WTC11 (cell line): Measurements from ENCODE around the gene CST3. TPM values are rescaled to one million over a fixed set of nuclear protein-coding genes. Genes with fewer than 3 reads are reported as not detected.
"Not testable (repeated sequence)": the region's sequence is repeated elsewhere in the genome, so short reads cannot be mapped to it uniquely, and the experiment has no call there.

Experiments
- ATAC-seq: fragments of 200-7000 bp; cut with Tn5 transposase; 2 replicates; pipeline ENCODE4 v1.10.0; 2021; ENCODE audit warnings: mild to moderate bottlenecking, moderate library complexity
- CTCF ChIA-PET: fragments of 300-600 bp; sonication (Branson Sonifier 250); formaldehyde crosslinking; loops from one replicate; lab custom pipeline; 2021; ENCODE audit warnings: antibody characterized with exemption; lab: Charles Lee
- POLR2A ChIA-PET: fragments of 350-600 bp; sonication (Branson Sonifier 250); formaldehyde crosslinking; loops from one replicate; lab custom pipeline; 2021; ENCODE audit warnings: antibody characterized with exemption; lab: Charles Lee
- DNase-seq: peaks from one replicate; pipeline ENCODE4 v3.0.0; 2021; ENCODE audit warnings: low spot score
- H3K27ac Mint-ChIP-seq: 2 replicates; pipeline ENCODE4 v1.8.0; 2021; ENCODE audit warnings: mixed read lengths
- H3K27me3 Mint-ChIP-seq: 2 replicates; pipeline ENCODE4 v1.8.0; 2021; ENCODE audit warnings: low read depth, mild to moderate bottlenecking, moderate library complexity, mixed read lengths
- H3K36me3 Mint-ChIP-seq: 2 replicates; pipeline ENCODE4 v1.8.0; 2021; ENCODE audit warnings: mixed read lengths
- H3K4me1 Mint-ChIP-seq: 2 replicates; pipeline ENCODE4 v1.8.0; 2022; ENCODE audit warnings: mixed read lengths
- H3K4me3 Mint-ChIP-seq: 2 replicates; pipeline ENCODE4 v1.8.0; 2021; ENCODE audit warnings: mild to moderate bottlenecking, moderate library complexity, mixed read lengths
- H3K9me3 Mint-ChIP-seq: 2 replicates; pipeline ENCODE4 v1.8.0; 2021; ENCODE audit warnings: mixed read lengths
- ATF1 ChIP-seq: sonication (generic); formaldehyde crosslinking; IDR thresholded peaks from 2 replicates; pipeline ENCODE4 v1.8.1; 2023; ENCODE audit warnings: mild to moderate bottlenecking, moderate library complexity, missing genetic modification reagents
- CREB1 ChIP-seq: sonication (generic); formaldehyde crosslinking; IDR thresholded peaks from 2 replicates; pipeline ENCODE4 v1.8.0; 2023; ENCODE audit warnings: mild to moderate bottlenecking, missing genetic modification reagents
- ESRRA ChIP-seq: sonication (generic); formaldehyde crosslinking; IDR thresholded peaks from 2 replicates; pipeline ENCODE4 v1.8.1; 2022; ENCODE audit warnings: mild to moderate bottlenecking, missing genetic modification reagents, borderline replicate concordance
- GTF2I ChIP-seq: fragments of 250-450 bp; sonication (Bioruptor Pico); conservative IDR thresholded peaks from 2 replicates; pipeline ENCODE4 v1.4.0; 2021; ENCODE audit warnings: mild to moderate bottlenecking
- IRF2 ChIP-seq: sonication (generic); formaldehyde crosslinking; IDR thresholded peaks from 2 replicates; pipeline ENCODE4 v1.8.0; 2022; ENCODE audit warnings: low read depth, missing genetic modification reagents, borderline replicate concordance
- JUN ChIP-seq: sonication (generic); formaldehyde crosslinking; IDR thresholded peaks from 2 replicates; pipeline ENCODE4 v1.8.0; 2023; ENCODE audit warnings: mild to moderate bottlenecking, missing genetic modification reagents
- NFE2L1 ChIP-seq: sonication (generic); formaldehyde crosslinking; IDR thresholded peaks from 2 replicates; pipeline ENCODE4 v1.8.1; 2023; ENCODE audit warnings: missing genetic modification reagents
- NFYB ChIP-seq: sonication (generic); formaldehyde crosslinking; conservative IDR thresholded peaks from 2 replicates; pipeline ENCODE4 v1.8.0; 2022; ENCODE audit warnings: low read depth, missing genetic modification reagents
- SMAD3 ChIP-seq: sonication (generic); formaldehyde crosslinking; IDR thresholded peaks from 2 replicates; pipeline ENCODE4 v1.8.0; 2022; ENCODE audit warnings: missing genetic modification reagents, mild to moderate bottlenecking, borderline replicate concordance
- ZNF396 ChIP-seq: fragments of 250-450 bp; sonication (Bioruptor Pico); IDR thresholded peaks from 2 replicates; pipeline ENCODE4 v1.8.0; 2021; ENCODE audit warnings: mild to moderate bottlenecking, moderate library complexity, borderline replicate concordance
- ZNF423 ChIP-seq: fragments of 250-450 bp; sonication (Bioruptor Pico); IDR thresholded peaks from 2 replicates; pipeline ENCODE4 v2.1.2; 2022; ENCODE audit warnings: mild to moderate bottlenecking, moderate library complexity
- total RNA-seq: library from RNA; stranded (reverse); gene quantifications from 3 replicates; pipeline ENCODE4 v1.2.3, GENCODE V29; 2021
- TF ChIP-seq, protein P1 (sequence below): sonication (generic); formaldehyde crosslinking; IDR thresholded peaks from 2 replicates; pipeline ENCODE4 v1.8.1; 2022; ENCODE audit warnings: missing genetic modification reagents, borderline replicate concordance
- TF ChIP-seq, protein P2 (sequence below): sonication (generic); formaldehyde crosslinking; IDR thresholded peaks from 2 replicates; pipeline ENCODE4 v1.8.0; 2022; ENCODE audit warnings: mild to moderate bottlenecking, missing genetic modification reagents
- TF ChIP-seq, protein P3 (sequence below): sonication (generic); formaldehyde crosslinking; IDR thresholded peaks from 2 replicates; pipeline ENCODE4 v1.8.0; 2022; ENCODE audit warnings: mild to moderate bottlenecking, missing genetic modification reagents

CST3 gene
- total RNA-seq, 1 experiment from 2014 or later: 52.1 TPM

DNA sequence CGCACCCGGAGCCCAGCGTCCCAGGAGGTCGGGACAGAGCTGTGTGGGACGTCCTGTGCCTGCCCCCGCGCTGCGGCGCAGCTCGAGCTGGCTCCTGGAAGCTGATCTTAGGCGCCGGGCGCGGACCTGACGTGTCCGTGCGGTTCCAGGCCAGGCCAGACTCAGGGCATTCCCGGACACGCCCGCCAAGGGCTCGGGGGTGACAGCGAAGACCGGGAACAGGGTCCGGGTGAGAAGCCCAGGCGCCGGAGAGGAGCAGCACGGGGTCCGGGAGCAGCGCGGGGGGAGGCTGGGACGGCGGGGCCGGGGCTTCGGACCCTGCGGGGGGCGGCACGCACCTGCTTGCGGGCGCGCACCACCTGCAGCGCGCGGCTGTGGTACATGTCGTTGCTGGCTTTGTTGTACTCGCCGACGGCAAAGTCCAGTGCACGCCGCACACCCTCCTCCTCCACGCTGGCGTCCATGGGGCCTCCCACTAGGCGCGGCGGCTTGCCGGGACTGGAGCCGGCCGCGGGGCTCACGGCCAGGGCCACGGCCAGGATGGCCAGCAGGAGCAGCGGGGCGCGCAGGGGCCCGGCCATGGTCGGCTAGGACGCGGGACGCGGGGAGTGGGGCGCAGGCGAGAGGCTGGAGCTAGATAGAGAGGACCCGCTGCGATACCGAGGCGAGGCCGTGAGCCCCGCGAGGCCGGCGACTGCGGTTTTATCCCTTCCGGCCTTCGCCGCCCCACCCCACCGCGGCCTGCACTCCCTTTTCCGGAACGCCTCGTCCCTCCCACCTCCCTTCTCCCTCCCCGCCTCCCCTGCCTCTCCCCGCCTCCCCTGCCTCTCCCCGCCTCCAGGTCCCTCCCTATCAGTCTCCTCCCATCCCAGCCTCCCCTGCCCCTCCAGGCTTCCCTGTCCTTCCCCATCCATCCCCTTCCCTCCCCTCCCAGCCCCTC is at the start of gene CST3 (continued):
- TF ChIP-seq, protein P1, sequence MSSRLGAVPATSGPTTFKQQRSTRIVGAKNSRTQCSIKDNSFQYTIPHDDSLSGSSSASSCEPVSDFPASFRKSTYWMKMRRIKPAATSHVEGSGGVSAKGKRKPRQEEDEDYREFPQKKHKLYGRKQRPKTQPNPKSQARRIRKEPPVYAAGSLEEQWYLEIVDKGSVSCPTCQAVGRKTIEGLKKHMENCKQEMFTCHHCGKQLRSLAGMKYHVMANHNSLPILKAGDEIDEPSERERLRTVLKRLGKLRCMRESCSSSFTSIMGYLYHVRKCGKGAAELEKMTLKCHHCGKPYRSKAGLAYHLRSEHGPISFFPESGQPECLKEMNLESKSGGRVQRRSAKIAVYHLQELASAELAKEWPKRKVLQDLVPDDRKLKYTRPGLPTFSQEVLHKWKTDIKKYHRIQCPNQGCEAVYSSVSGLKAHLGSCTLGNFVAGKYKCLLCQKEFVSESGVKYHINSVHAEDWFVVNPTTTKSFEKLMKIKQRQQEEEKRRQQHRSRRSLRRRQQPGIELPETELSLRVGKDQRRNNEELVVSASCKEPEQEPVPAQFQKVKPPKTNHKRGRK (CRISPR knock-in tag): no peak
- TF ChIP-seq SMAD3 (CRISPR knock-in tag) (0 out of 2 replicates have a peak, but pooled peaks have one; percentile 16), CREB1 (CRISPR knock-in tag) (no peak), ZNF396 (CRISPR knock-in tag) (no peak)

DNA sequence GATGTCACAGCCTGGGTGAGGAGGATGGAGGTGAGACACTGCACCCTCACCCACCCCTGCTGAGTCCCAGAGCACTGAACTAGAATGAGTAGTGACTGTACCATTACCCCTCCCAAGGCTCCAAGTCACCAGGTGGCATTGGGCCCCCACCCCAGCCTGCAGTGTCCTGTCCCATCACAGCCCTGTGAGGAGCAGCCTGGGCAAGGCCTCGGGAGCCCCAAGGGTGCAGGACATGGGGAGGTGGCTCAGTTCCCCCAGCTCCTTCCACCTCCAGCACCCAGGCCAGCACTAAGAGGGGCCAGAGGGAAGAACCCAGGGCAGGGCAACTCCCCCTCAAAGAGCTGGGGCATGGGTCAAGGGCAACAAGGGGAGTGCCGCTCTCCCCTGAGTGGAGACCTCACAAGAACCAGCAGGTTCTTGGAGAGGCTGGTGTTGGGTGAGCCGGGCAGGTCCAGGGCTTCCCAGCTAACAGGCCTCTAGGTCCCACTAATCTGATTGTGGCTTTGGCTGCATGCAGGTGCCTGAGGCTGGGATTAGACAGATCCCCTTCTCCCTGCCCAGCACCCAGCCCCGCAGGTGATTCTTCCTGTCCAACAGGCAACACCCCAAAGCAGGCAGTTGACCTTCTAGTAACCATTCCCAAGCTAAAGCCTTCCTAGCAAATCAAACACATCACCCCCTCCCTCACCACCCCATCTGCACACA is 48.4 kb upstream of the CST3 start:
- TF ChIP-seq IRF2: no peak
- no peak for TF ChIP-seq NFYB (CRISPR knock-in tag)
- no peak for TF ChIP-seq GTF2I (CRISPR knock-in tag)
- TF ChIP-seq ZNF423 (CRISPR knock-in tag): no peak
- TF ChIP-seq ESRRA (CRISPR knock-in tag): no peak
- Mint-ChIP-seq H3K4me1 (peaks cover 3% of the 10 kb centered on the region; the same call in 1 of the 2 replicates), H3K36me3 (no peaks in the 10 kb centered on the region), H3K27ac (no peak overlapping the region), H3K9me3 (peaks cover 3% of the 10 kb centered on the region; the same call in 1 of the 2 replicates), H3K27me3 (no peaks in the 10 kb centered on the region; the same call in 1 of the 2 replicates), H3K4me3 (no peak overlapping the region)
- ChIA-PET POLR2A (no interaction called here), CTCF (interaction anchor here (1.6 kb wide), 1 partner anchor 18 kb away, joined by 5 read pairs; no protein-coding TSS in a partner anchor)
- no peak for DNase-seq
- no peak for ATAC-seq

DNA sequence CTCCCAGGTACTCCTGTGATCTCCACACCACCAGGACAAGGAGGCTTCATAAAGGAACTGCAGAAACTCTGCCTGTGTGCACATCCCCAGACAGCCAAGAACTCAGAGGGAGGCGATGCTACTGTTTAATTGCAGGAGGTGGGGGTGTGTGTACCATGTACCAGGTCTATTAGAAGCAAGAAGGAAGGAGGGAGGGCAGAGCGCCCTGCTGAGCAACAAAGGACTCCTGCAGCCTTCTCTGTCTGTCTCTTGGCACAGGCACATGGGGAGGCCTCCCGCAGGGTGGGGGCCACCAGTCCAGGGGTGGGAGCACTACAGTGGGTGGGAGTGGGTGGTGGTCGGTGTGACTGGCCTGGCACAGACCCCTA is 47.8 kb upstream of the CST3 start:
- DNase-seq, POLR2A ChIA-PET, H3K27me3 Mint-ChIP-seq, H3K4me1 Mint-ChIP-seq, H3K27ac Mint-ChIP-seq, H3K9me3 Mint-ChIP-seq, H3K4me3 Mint-ChIP-seq, H3K36me3 Mint-ChIP-seq, ATAC-seq: not testable (repeated sequence)
- CTCF ChIA-PET: interaction anchor here (1.6 kb wide), 1 partner anchor 17 kb away, joined by 5 read pairs; no protein-coding TSS in a partner anchor

DNA sequence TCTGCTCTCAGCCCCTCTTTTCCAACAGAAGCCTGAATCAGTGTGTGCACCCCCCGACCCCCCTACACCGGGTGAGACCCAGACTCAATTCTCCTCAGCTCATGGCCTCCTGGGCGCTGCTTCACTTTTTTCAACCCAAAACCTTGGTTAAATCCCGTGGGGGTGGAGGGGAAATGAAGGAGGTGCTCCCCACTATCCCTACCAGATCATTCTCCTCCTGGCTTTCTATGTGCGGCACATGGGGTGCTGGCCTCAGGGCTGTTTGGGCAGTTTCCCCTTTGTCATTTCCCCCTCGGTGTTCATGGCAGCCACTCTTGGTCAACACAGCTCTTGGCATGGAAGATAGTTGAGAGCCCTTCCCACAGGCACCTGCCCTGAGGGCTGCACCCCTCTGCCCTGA is 46.5 kb upstream of the CST3 start:
- peaks cover 8% of the 10 kb centered on the region for H3K9me3 Mint-ChIP-seq
- ATAC-seq: no peak
- peaks cover 3% of the 10 kb centered on the region; the same call in 1 of the 2 replicates for H3K4me1 Mint-ChIP-seq
- H3K36me3 Mint-ChIP-seq: no peaks in the 10 kb centered on the region
- no peaks in the 10 kb centered on the region; the same call in 1 of the 2 replicates for H3K27me3 Mint-ChIP-seq
- ChIA-PET CTCF (interaction anchor here (1.0 kb wide), 1 partner anchor 16 kb away, joined by 3 read pairs; no protein-coding TSS in a partner anchor), POLR2A (no interaction called here)
- no peak overlapping the region for H3K27ac Mint-ChIP-seq
- TF ChIP-seq NFYB (CRISPR knock-in tag): no peak
- TF ChIP-seq JUN (CRISPR knock-in tag): no peak
- TF ChIP-seq NFE2L1 (CRISPR knock-in tag): no peak
- TF ChIP-seq, protein P2, sequence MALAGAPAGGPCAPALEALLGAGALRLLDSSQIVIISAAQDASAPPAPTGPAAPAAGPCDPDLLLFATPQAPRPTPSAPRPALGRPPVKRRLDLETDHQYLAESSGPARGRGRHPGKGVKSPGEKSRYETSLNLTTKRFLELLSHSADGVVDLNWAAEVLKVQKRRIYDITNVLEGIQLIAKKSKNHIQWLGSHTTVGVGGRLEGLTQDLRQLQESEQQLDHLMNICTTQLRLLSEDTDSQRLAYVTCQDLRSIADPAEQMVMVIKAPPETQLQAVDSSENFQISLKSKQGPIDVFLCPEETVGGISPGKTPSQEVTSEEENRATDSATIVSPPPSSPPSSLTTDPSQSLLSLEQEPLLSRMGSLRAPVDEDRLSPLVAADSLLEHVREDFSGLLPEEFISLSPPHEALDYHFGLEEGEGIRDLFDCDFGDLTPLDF (CRISPR knock-in tag): no peak
- TF ChIP-seq ATF1 (CRISPR knock-in tag): no peak
- TF ChIP-seq, protein P3, sequence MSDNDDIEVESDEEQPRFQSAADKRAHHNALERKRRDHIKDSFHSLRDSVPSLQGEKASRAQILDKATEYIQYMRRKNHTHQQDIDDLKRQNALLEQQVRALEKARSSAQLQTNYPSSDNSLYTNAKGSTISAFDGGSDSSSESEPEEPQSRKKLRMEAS (CRISPR knock-in tag): no peak
- no peak for DNase-seq
- H3K4me3 Mint-ChIP-seq: no peak overlapping the region
